Keratinocyte (primary cell): ENCODE data around the gene ING5. TPM values are rescaled to one million over a fixed set of nuclear protein-coding genes. Genes with fewer than 3 reads are reported as not detected.
A peak's percentile ranks its signal among the peaks of the same experiment; 100 is the strongest.

Experiments
- DNase-seq: peaks from one replicate; pipeline ENCODE4 v3.0.0-alpha.2; 2011; ENCODE audit warnings: low read depth, missing footprints, low spot score
- FAIRE-seq: peaks from 2 replicates; lab custom pipeline; 2011; peaks lifted over from hg19 to GRCh38; lab: Jason Lieb, UNC
- H2AFZ ChIP-seq: 2 replicates; pipeline ENCODE4 v1.6.0; 2012; ENCODE audit warnings: low read length, control low read depth, inconsistent platforms; ENCODE audit not compliant: control insufficient read depth
- H3K27ac ChIP-seq: 2 replicates; pipeline ENCODE4 v1.5.1; 2011; ENCODE audit warnings: low read length; ENCODE audit not compliant: control insufficient read depth, insufficient read depth
- H3K27me3 ChIP-seq: 3 replicates; pipeline ENCODE4 v1.6.0; 2011; ENCODE audit warnings: low read length; ENCODE audit not compliant: control insufficient read depth, insufficient read depth; ENCODE audit errors: extremely low read depth
- H3K36me3 ChIP-seq, 2 experiments: 2 replicates in 1 of 2; 3 replicates in 1 of 2; pipeline ENCODE4 v1.5.1; 2011; ENCODE audit warnings: low read length in 2 of 2, mild to moderate bottlenecking in 1 of 2; ENCODE audit not compliant: control insufficient read depth in 2 of 2, insufficient read depth in 2 of 2; ENCODE audit errors: extremely low read depth in 1 of 2
- H3K4me1 ChIP-seq: 3 replicates; pipeline ENCODE4 v1.5.1; 2011; ENCODE audit warnings: low read length; ENCODE audit not compliant: control insufficient read depth, insufficient read depth; ENCODE audit errors: extremely low read depth
- H3K4me2 ChIP-seq: 3 replicates; pipeline ENCODE4 v1.6.0; 2011; ENCODE audit warnings: low read depth, low read length; ENCODE audit not compliant: control insufficient read depth, insufficient read depth; ENCODE audit errors: extremely low read depth
- H3K4me3 ChIP-seq, 3 experiments: fragments of 200-600 bp in 1 of 3; sonication (generic) in 1 of 3; 2 replicates in 2 of 3; 3 replicates in 1 of 3; pipeline ENCODE4 v1.5.1; 2011 to 2016; ENCODE audit warnings: low read length in 3 of 3, mild to moderate bottlenecking in 3 of 3, control low read depth in 2 of 3, inconsistent platforms in 1 of 3, low read depth in 1 of 3, mixed read lengths in 1 of 3, mixed run types in 1 of 3, moderate library complexity in 1 of 3; ENCODE audit not compliant: control insufficient read depth in 2 of 3, insufficient read depth in 2 of 3; ENCODE audit errors: extremely low read depth in 1 of 3
- H3K79me2 ChIP-seq: 2 replicates; pipeline ENCODE4 v1.6.0; 2012; ENCODE audit warnings: low read length; ENCODE audit not compliant: control insufficient read depth, insufficient read depth
- H3K9ac ChIP-seq: 3 replicates; pipeline ENCODE4 v1.6.0; 2011; ENCODE audit warnings: low read length; ENCODE audit not compliant: control insufficient read depth, insufficient read depth; ENCODE audit errors: extremely low read depth
- H3K9me1 ChIP-seq: 3 replicates; pipeline ENCODE4 v1.6.0; 2011; ENCODE audit warnings: low read length; ENCODE audit not compliant: control insufficient read depth, insufficient read depth; ENCODE audit errors: extremely low read depth
- H3K9me3 ChIP-seq: 2 replicates; pipeline ENCODE4 v1.5.1; 2012; ENCODE audit warnings: low read depth, low read length; ENCODE audit not compliant: control insufficient read depth
- H4K20me1 ChIP-seq: 3 replicates; pipeline ENCODE4 v1.6.0; 2011; ENCODE audit warnings: low read length; ENCODE audit not compliant: control insufficient read depth, insufficient read depth; ENCODE audit errors: extremely low read depth
- EZH2 ChIP-seq: IDR thresholded peaks from one replicate; pipeline ENCODE4 v1.6.1; 2012; ENCODE audit warnings: inconsistent platforms, mild to moderate bottlenecking, low read length, moderate library complexity
- dilution Hi-C: fragments of 300-500 bp; cut with MboI; formaldehyde crosslinking; loops from one replicate; pipeline ENCODE4 v1.7.0; 2020; ENCODE audit warnings: low sequenced_read_pairs; ENCODE audit not compliant: extremely low pct_ligation_motif_present
- polyA plus RNA-seq, 5 experiments: library from polyadenylated mRNA; depleted of rRNA in 3 of 5; stranded (reverse) in 3 of 5; stranded (forward) in 1 of 5; unstranded in 1 of 5; fragments of >200 nt; gene quantifications; 1 replicate in 1 of 5; 2 replicates in 3 of 5; 3 replicates in 1 of 5; pipeline versions ENCODE4 v1.2.1 to v1.2.3, GENCODE V29; 2011 to 2012; ENCODE audit warnings: missing spikeins in 2 of 5, low read depth in 1 of 5, low replicate concordance in 1 of 5
- TF ChIP-seq, protein P1 (sequence below), 3 experiments: IDR thresholded peaks in 1 of 3; conservative IDR thresholded peaks in 1 of 3; optimal IDR thresholded peaks in 1 of 3; 2 replicates in 2 of 3; 3 replicates in 1 of 3; pipeline versions ENCODE3 to v1.5.1; 2011; ENCODE audit warnings: low read length in 3 of 3, mild to moderate bottlenecking in 3 of 3, moderate library complexity in 2 of 3, control low read depth in 1 of 3, inconsistent platforms in 1 of 3; ENCODE audit not compliant: insufficient read depth in 2 of 3; ENCODE audit errors: extremely low read depth in 1 of 3

Gene ING5
- polyA plus RNA-seq, 1 donor (not counting 4 experiments of a cell fraction or from before 2014, with no cell fraction given) = 19.1 TPM

DNA sequence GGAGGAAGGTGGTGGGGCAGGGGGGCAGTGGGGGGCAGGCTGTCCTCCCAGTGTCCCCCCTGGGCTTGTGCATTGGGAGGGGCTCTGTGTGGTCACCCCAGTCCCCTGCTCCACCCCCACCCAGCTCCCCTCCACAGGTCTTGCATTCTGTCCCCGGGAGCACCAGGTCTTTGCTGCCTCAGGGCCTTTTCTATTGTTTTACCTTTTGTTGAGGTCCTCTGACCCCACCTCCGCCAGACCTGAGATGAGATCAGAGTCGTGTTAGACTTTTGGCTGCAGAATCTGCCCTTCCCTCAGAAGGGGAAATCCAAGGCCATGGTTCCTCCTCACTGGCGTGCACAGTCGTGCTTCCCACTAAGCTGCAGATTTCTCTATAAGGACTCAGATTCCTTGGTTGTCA, 43.5 kb upstream of the ING5 start:
- Histone ChIP-seq H3K9me3 (no peaks in the 10 kb centered on the region), H3K4me1 (no peaks in the 10 kb centered on the region), H3K4me2 (no peak overlapping the region), H4K20me1 (peaks cover 2% of the 10 kb centered on the region), H3K27me3 (no peaks in the 10 kb centered on the region), H3K9ac (no peak overlapping the region), H2AFZ (no peak overlapping the region), H3K4me3 (no peak overlapping the region), H3K27ac (no peak overlapping the region), H3K36me3 (peaks cover 28 to 30% of the 10 kb centered on the region in 2 experiments), H3K79me2 (peaks cover under 1% of the 10 kb centered on the region), H3K9me1 (no peaks in the 10 kb centered on the region)
- no peak for FAIRE-seq
- DNase-seq = no peak
- dilution Hi-C loops = no loop called here
- TF ChIP-seq, protein P1, sequence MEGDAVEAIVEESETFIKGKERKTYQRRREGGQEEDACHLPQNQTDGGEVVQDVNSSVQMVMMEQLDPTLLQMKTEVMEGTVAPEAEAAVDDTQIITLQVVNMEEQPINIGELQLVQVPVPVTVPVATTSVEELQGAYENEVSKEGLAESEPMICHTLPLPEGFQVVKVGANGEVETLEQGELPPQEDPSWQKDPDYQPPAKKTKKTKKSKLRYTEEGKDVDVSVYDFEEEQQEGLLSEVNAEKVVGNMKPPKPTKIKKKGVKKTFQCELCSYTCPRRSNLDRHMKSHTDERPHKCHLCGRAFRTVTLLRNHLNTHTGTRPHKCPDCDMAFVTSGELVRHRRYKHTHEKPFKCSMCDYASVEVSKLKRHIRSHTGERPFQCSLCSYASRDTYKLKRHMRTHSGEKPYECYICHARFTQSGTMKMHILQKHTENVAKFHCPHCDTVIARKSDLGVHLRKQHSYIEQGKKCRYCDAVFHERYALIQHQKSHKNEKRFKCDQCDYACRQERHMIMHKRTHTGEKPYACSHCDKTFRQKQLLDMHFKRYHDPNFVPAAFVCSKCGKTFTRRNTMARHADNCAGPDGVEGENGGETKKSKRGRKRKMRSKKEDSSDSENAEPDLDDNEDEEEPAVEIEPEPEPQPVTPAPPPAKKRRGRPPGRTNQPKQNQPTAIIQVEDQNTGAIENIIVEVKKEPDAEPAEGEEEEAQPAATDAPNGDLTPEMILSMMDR (optimal IDR thresholded peaks at IDR 0.05 in 1 of 3, IDR thresholded peaks at IDR 0.05 in 1 of 3, conservative IDR thresholded peaks at IDR 0.05 in 1 of 3; ENCODE audit: extremely low read depth in 1 of 3, insufficient read depth in 2 of 3, low read length in 3 of 3) = no peak
- no peak for TF ChIP-seq EZH2

DNA sequence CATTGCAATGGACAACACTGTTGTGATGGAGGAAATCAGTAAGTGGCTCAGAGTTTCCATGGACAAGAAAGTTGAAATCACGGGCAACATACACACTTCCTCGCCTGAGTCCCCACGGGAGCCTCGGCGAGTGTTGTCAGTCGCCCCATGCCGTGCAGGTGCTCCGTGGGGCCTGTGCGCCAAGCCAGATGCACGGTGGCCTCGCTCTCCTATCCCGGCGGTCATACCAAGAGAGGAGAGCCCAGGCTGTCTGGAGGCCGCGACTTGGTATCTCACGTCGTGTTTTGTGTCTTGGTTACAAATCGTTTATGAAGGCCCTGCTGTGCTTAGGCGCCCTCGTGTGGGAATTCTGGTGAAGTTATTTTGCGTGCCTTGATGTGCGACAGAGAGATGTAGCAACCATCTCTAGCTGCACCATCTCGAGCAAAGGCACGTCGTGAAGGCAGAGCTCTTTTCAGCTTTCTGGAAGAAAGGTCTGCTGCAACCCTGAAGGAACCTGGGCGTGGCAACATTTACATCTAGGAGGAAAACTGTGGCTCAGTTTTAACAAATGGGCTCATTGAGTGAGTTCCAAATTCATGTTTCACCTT, 42.6 kb upstream of the ING5 start:
- H3K4me3 ChIP-seq = no peak overlapping the region
- H3K4me1 ChIP-seq = no peaks in the 10 kb centered on the region
- no peaks in the 10 kb centered on the region for H3K9me1 ChIP-seq
- peak; percentile 78 for FAIRE-seq
- dilution Hi-C loops = no loop called here
- no peaks in the 10 kb centered on the region for H3K27me3 ChIP-seq
- H3K4me2 ChIP-seq = no peak overlapping the region
- no peak for DNase-seq
- H2AFZ ChIP-seq = no peak overlapping the region
- H3K9ac ChIP-seq = no peak overlapping the region
- peaks cover 2% of the 10 kb centered on the region for H4K20me1 ChIP-seq
- H3K36me3 ChIP-seq = peaks cover 22 to 30% of the 10 kb centered on the region in 2 experiments
- no peak for TF ChIP-seq EZH2
- TF ChIP-seq, protein P1 (optimal IDR thresholded peaks at IDR 0.05 in 1 of 3, IDR thresholded peaks at IDR 0.05 in 1 of 3, conservative IDR thresholded peaks at IDR 0.05 in 1 of 3; ENCODE audit: extremely low read depth in 1 of 3, insufficient read depth in 2 of 3, low read length in 3 of 3) = peak; percentile 57 to 75 (median 60)
- H3K9me3 ChIP-seq = no peaks in the 10 kb centered on the region
- H3K79me2 ChIP-seq = no peaks in the 10 kb centered on the region
- H3K27ac ChIP-seq = no peak overlapping the region
